B cell (primary cell): Measurements from ENCODE around the gene EFR3B.

Experiments
- EZH2 ChIP-seq: IDR thresholded peaks from 2 replicates; pipeline ENCODE4 v1.6.1; 2012; ENCODE audit warnings: borderline replicate concordance, low read depth, mild to moderate bottlenecking, moderate library complexity, low read length; ENCODE audit not compliant: insufficient read depth, poor library complexity, severe bottlenecking
- TF ChIP-seq, protein P1 (sequence below): fragments of 200-600 bp; IDR thresholded peaks from one replicate; pipeline ENCODE4 v1.8.0; 2022; ENCODE audit warnings: antibody characterized with exemption, mild to moderate bottlenecking

DNA sequence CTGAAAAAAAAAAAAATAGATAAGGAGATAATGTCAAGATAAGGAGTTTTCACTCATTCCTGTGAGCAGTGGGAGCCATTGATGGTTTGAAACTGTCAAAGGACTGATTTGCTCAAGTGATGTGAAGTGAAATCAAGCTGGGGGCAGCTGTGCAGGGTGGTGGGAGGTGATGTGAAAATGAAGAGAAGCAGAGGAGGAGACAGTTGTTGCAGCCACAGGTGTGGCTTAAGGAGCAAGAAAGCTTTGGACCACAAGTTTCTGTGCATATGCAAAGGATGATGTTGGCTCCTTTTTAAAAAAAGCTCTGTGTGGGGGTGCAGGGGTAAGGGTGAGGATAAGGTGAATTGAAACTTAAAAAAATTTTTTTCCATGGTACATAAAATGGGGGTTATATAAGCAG lies 8.3 kb downstream of the EFR3B start:
- TF ChIP-seq, protein P1, sequence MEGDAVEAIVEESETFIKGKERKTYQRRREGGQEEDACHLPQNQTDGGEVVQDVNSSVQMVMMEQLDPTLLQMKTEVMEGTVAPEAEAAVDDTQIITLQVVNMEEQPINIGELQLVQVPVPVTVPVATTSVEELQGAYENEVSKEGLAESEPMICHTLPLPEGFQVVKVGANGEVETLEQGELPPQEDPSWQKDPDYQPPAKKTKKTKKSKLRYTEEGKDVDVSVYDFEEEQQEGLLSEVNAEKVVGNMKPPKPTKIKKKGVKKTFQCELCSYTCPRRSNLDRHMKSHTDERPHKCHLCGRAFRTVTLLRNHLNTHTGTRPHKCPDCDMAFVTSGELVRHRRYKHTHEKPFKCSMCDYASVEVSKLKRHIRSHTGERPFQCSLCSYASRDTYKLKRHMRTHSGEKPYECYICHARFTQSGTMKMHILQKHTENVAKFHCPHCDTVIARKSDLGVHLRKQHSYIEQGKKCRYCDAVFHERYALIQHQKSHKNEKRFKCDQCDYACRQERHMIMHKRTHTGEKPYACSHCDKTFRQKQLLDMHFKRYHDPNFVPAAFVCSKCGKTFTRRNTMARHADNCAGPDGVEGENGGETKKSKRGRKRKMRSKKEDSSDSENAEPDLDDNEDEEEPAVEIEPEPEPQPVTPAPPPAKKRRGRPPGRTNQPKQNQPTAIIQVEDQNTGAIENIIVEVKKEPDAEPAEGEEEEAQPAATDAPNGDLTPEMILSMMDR, result no peak
- no peak for TF ChIP-seq EZH2
